DND-41 (cell line): ENCODE measurements around the gene ZBTB18.

ENCODE experiments used
- ATAC-seq: fragments of 200-7000 bp; cut with Tn5 transposase; 3 replicates; pipeline ENCODE4 v1.9.1; 2021; ENCODE audit warnings: low read depth; ENCODE audit not compliant: insufficient read depth
- DNase-seq: peaks from one replicate; pipeline ENCODE4 v3.0.0-alpha.2; 2020
- H2AFZ ChIP-seq: 2 replicates; pipeline ENCODE4 v1.6.0; 2012; ENCODE audit warnings: low read depth, low read length
- H3K27ac ChIP-seq: 2 replicates; pipeline ENCODE4 v1.5.1; 2012; ENCODE audit warnings: low read length, inconsistent platforms
- H3K27me3 ChIP-seq: fragments of 200-600 bp; sonication (generic); 2 replicates; pipeline ENCODE4 v1.6.0; 2012; ENCODE audit warnings: low read length, mild to moderate bottlenecking, inconsistent platforms; ENCODE audit not compliant: insufficient read depth, poor library complexity
- H3K36me3 ChIP-seq: 2 replicates; pipeline ENCODE4 v1.5.1; 2012; ENCODE audit warnings: low read length, inconsistent platforms; ENCODE audit not compliant: insufficient read depth
- H3K4me1 ChIP-seq: 2 replicates; pipeline ENCODE4 v1.5.1; 2012; ENCODE audit warnings: mild to moderate bottlenecking, low read length; ENCODE audit not compliant: insufficient read depth
- H3K4me2 ChIP-seq: 2 replicates; pipeline ENCODE4 v1.6.0; 2012; ENCODE audit warnings: mild to moderate bottlenecking, moderate library complexity, low read length, inconsistent platforms; ENCODE audit not compliant: insufficient read depth
- H3K4me3 ChIP-seq, 2 experiments: fragments of 200-600 bp in 1 of 2; shearing (Covaris generic) in 1 of 2; 2 replicates each; pipeline ENCODE4 v1.5.1; 2012 to 2016; ENCODE audit warnings: inconsistent platforms in 2 of 2, low read length in 2 of 2, mild to moderate bottlenecking in 2 of 2, low read depth in 1 of 2, moderate library complexity in 1 of 2
- H3K79me2 ChIP-seq: 2 replicates; pipeline ENCODE4 v1.6.0; 2012; ENCODE audit warnings: low read length, inconsistent platforms; ENCODE audit not compliant: insufficient read depth
- H3K9ac ChIP-seq: 2 replicates; pipeline ENCODE4 v1.6.0; 2012; ENCODE audit warnings: low read depth, mild to moderate bottlenecking, inconsistent platforms, low read length, moderate library complexity
- H3K9me3 ChIP-seq: 2 replicates; pipeline ENCODE4 v1.5.1; 2012; ENCODE audit warnings: low read length, moderate library complexity, mild to moderate bottlenecking, inconsistent platforms; ENCODE audit not compliant: insufficient read depth, severe bottlenecking
- H4K20me1 ChIP-seq: 2 replicates; pipeline ENCODE4 v1.6.0; 2012; ENCODE audit warnings: low read length; ENCODE audit not compliant: insufficient read depth
- CTCF ChIP-seq: IDR thresholded peaks from 2 replicates; pipeline ENCODE4 v1.5.1; 2012; ENCODE audit warnings: borderline replicate concordance, low read length, moderate library complexity, mild to moderate bottlenecking; ENCODE audit not compliant: poor library complexity, severe bottlenecking; ENCODE audit errors: extremely low read depth
- EZH2 ChIP-seq: IDR thresholded peaks from 3 replicates; pipeline ENCODE4 v1.6.1; 2012; ENCODE audit warnings: borderline replicate concordance, low read depth, mild to moderate bottlenecking, moderate library complexity, low read length, inconsistent platforms; ENCODE audit not compliant: severe bottlenecking

Gene ZBTB18

GRCh38 chr1:244074559-244075171 is 23.6 kb downstream of the ZBTB18 start:
- ATAC-seq (no peak), DNase-seq (no peak)
- Histone ChIP-seq H4K20me1 (no peaks in the 10 kb centered on the region), H3K27me3 (no peaks in the 10 kb centered on the region), H3K36me3 (no peaks in the 10 kb centered on the region), H3K79me2 (no peaks in the 10 kb centered on the region), H3K9me3 (no peaks in the 10 kb centered on the region), H3K4me1 (no peaks in the 10 kb centered on the region), H3K9ac (no peak overlapping the region), H3K27ac (no peak overlapping the region), H3K4me3 (no peak overlapping the region), H3K4me2 (no peak overlapping the region), H2AFZ (no peak overlapping the region)
- no peak for TF ChIP-seq EZH2
- TF ChIP-seq CTCF, result no peak

- no peak overlapping the region for H3K27ac ChIP-seq
- no peak for ATAC-seq
- no peak overlapping the region for H3K4me2 ChIP-seq
Measured at GRCh38 chr1:244075247-244075722, 24.2 kb downstream of the ZBTB18 start.

GRCh38 chr1:244076740-244077139 is 25.7 kb downstream of the ZBTB18 start:
- no peaks in the 10 kb centered on the region for H3K9me3 ChIP-seq
- no peak for DNase-seq
- H3K4me2 ChIP-seq, result no peak overlapping the region
- H3K36me3 ChIP-seq, result no peaks in the 10 kb centered on the region
- ATAC-seq, result no peak
- no peak overlapping the region for H3K9ac ChIP-seq
- no peak for TF ChIP-seq EZH2
- no peaks in the 10 kb centered on the region for H3K27me3 ChIP-seq
- no peak overlapping the region for H2AFZ ChIP-seq
- no peaks in the 10 kb centered on the region for H3K4me1 ChIP-seq
- H3K27ac ChIP-seq, result no peak overlapping the region
- no peaks in the 10 kb centered on the region for H4K20me1 ChIP-seq
- H3K79me2 ChIP-seq, result no peaks in the 10 kb centered on the region
- H3K4me3 ChIP-seq, result no peak overlapping the region

More at GRCh38 chr1:244075247-244075722, 24.2 kb downstream of the ZBTB18 start:
- DNase-seq, result no peak
- Histone ChIP-seq H3K79me2 (no peaks in the 10 kb centered on the region), H3K4me3 (no peak overlapping the region), H2AFZ (no peak overlapping the region), H3K36me3 (no peaks in the 10 kb centered on the region), H3K9ac (no peak overlapping the region), H3K27me3 (no peaks in the 10 kb centered on the region), H4K20me1 (no peaks in the 10 kb centered on the region), H3K9me3 (no peaks in the 10 kb centered on the region), H3K4me1 (no peaks in the 10 kb centered on the region)
- TF ChIP-seq CTCF, result no peak
- TF ChIP-seq EZH2, result no peak

- H4K20me1 ChIP-seq, result no peaks in the 10 kb centered on the region
- DNase-seq (no peak), ATAC-seq (no peak)
- TF ChIP-seq EZH2, result no peak
- no peak for TF ChIP-seq CTCF
- no peaks in the 10 kb centered on the region for H3K4me1 ChIP-seq
- no peak overlapping the region for H3K27ac ChIP-seq
- H3K27me3 ChIP-seq, result no peaks in the 10 kb centered on the region
- H2AFZ ChIP-seq, result no peak overlapping the region
- H3K36me3 ChIP-seq, result no peaks in the 10 kb centered on the region
- no peaks in the 10 kb centered on the region for H3K9me3 ChIP-seq
- no peak overlapping the region for H3K9ac ChIP-seq
- no peaks in the 10 kb centered on the region for H3K79me2 ChIP-seq
- H3K4me2 ChIP-seq, result no peak overlapping the region
- no peak overlapping the region for H3K4me3 ChIP-seq
Measured at GRCh38 chr1:244077473-244078220, 26.6 kb downstream of the ZBTB18 start.
